ENCODE data around the gene PELI2.

PELI2 gene

DNA sequence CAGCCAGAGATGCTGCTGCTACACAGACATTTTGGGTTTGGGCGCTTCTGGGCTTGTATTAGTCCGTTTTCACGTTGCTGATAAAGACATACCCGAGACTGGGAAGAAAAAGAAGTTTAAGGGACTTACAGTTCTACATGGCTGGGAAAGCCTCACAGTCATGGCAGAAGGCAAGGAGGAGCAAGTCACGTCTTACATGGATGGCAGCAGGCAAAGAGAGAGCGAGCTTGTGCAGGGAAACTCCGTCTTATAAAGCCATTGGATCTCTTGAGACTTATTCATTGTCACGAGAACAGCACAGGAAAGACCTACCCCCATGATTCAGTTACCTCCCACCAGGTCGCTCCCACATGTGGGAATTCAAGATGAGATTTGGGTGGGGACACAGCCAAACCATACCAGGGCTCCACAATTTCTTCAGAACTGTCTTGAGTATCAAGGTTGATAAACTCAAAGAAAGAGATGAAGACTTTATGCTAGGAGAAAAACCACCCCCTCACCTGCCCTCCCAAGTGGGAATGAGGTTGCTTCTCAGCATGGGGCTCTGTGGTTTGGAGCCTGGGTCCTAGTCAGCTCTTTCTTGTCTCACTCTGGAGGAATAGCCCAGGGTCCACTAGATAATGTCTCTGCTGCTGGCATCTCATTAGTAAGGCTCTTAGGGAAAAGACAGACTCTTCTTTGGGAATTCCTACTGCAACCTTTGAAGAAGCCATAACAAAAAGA, 200.3 kb downstream of the PELI2 start:
- no peak for DNase-seq

DNA sequence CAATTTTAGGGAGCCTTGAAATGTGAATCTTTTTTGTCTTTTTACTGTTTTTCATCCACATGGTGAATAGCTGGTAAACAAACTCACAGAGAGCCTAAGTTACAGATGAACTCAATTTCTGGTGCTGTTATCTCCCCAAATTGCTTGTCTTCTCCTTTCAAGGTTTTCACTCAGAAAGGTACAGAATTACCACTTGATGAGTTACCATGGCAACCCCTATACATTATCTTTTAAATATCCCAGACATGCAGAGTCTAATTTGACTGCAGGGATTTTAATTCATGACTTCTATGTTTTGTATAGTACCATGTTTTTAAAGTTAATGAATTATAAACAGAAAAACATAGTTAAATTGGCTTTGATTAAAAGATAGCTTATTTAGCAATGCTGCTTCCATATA, 203.7 kb downstream of the PELI2 start:
- no peak for DNase-seq

DNA sequence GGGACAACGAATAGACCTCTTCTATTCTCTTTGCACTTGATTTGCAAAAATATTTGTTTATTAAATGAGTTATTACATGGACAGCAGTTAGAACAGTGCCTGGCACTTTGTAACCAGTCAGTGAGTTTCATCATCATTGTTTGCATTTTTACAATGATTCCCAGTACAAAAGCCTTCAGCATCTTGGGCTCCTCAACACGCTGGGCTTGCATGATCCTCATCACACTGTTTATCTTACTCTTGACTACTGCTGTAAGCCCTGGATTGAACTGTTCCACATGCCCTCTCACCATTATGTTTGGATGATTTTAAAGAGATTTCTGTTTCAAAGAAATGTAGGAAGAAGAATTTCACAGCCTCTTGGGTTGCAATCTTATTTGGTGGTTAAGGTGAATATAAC, 204.3 kb downstream of the PELI2 start:
- no peak for DNase-seq

DNA sequence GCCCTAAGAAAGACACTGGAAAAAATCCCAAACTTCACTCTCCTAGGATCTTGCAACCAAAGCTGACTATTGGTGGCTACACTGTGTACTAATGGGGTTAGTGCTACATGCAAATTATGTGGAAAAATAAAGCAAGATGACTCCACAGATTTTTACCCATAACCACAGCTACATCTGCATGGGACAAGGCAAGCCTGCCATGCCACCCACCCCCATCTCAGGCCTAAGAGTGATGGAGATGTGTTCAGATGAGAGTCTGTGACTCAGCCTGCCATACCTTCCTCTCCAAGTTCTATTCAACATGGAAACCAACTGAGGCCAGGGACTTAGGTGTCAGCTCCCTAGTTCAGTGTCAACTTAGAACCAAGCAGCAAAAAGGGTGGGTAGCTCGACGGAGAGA, 206.2 kb downstream of the PELI2 start:
- no peak for DNase-seq

DNA sequence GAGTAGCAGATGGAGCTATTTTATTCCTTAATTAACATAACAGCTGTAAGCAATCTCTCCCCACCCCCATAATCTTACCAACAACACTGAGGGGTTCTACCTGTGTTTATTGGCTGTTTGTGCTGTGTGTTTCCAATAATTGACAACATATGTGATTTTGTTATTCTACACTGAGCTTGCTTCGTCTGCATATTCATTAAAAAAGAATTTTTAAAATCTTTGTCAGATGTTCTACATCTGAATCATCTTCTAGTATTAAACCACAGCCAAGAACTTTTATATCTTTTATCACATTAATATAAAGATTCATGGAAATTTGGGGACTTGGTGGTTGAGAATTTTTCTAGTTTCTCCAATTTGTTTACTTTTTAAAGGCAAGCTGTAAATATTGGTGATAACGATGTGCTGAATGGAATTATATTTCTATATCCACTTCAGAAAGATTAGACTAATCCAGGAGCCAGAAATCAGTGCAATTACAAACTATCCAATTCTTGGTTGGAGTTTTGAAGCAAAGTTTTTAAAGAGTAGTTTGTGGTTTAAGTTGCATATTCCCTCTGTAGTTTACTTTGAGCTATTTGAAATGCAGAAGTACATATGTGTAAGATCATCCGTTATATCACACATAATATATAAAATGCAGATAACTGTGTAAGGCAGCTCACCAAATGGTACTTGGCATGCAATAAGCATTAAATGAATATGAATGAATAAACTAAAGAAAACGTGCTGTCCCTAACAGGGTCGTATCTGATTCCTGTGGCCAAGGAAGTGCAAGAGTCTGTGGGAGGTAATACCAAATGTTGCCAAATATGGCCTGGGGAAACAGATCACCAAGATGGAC, 206.9 kb downstream of the PELI2 start:
- no peak for DNase-seq

DNA sequence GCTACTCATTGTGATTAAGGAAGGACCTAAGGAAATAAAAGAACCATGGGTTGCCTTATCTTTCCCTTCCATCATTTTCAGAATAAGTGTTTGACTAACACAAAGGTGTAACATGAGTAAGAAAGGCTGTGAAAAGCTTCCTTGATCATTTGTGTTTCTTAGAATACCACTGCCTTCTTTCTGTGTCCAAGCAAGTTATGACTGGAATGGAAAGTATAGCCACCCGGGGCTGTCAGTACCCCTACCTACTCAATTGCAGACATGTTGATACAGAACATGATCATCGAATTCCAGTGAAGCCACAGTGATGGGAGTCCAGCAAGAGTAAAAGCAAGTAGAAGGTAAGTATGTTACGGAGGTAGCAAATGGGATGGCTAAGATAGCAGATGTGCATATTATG, 209.8 kb downstream of the PELI2 start:
- DNase-seq, result no peak

DNA sequence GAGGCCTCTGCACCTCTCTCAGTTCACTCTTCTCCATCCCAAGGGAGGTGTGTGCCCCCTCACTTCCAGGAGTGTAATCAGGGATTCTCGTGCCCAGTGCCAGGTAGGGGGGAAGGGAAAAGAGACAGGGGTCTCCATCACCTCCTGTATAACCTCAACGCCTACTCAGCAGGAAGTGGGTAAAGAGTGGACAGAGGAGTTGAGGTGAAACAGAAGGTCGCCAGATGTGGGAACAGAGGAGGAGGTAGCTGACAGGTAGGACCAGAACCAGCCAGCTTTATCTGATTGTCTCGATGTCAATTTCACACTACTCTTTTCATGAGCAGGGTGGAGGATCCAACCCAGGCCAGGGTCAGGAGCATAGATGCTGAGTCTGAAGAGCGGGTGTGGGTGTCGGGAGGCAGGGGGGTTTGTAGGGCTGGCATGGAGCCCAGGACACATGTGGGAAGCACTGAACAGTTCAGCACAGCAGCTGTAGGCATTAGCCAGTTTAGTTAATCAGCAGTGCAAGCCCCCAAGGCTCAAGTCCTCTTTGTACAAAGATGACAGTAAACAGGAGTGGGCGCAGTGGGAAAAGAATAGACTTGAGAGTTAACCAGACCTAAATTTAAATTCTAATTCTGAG, 213.5 kb downstream of the PELI2 start:
- DNase-seq, result no peak

DNA sequence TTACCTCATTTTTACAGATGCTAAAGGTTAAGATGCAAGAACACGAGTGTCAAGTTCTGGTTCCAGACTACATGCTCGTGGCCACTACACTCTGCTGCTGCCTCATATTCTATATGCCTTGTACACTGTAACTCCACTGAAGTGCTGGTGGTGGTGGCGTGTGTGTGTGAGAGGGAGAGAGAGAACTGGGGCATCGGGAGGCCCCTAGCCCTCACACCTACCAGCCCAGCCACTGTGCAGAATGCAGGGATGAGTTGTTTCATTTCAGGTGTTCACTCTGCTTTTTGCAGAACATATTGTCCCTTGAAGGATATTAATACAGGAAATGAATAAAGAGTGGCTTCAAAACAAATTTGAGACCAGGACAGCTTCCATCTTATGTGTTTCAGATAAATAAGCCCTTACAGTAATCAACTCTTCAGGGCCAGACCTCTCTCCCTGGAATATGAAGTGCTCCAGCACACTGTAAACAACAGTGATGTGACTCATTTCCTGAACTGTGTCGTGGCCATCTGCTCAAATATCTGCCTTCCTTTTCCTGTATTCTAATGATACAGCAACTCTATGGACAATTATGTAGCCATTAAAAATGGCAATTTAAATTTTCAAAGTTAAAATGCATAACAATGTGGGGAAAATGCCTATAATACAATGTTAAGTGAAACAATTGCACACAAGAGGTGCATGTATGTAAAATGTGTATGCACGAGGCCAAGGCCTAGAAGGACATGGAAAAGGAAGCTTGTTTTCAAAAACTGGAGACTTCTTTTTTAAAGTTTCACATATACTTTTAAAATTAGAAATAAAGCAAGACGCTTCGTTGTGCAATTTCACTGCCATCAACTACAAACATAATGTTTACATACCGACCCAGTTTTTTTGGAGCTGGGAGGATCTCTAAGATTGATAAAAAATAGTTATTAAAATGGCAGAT, 215.4 kb downstream of the PELI2 start:
- no peak for DNase-seq

DNA sequence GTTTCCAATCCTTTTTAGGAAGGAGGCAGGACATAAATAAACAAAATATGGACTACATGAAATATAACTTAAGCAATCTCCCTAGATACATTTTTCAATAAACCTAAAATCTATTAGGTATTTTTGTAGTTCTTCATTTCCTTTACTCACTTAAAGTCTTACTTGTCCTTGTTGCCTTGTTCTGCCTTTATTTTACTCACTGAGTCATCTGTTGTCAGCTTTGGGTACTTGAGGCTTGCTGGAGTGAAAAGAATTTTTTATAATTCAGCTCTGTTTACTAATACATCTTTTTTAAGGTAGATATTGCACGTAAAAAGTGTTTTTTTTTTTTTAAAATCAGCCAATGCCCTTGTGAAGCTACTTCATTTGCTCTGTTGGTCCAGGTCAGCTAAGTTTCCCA, 216.2 kb downstream of the PELI2 start:
- no peak for DNase-seq

DNA sequence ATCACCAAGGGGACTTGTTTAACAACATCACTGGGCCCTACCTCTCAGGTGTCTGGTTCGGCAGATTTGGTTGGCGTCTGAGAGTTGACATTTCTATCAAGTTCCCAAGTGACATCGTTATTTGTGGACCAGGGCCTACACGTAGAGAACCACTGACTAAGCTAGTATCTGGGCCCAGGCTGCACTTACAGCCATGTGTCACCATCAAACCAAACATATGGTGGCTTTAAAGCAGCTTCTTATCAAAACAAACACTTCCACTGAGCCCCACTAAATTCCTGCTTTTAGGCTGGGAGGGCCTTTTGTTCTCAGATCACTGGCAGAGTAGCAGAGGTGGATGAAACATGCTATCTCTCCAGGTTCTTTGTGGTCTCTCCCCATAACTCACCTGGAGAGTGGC, 220.5 kb downstream of the PELI2 start:
- DNase-seq, result no peak

DNA sequence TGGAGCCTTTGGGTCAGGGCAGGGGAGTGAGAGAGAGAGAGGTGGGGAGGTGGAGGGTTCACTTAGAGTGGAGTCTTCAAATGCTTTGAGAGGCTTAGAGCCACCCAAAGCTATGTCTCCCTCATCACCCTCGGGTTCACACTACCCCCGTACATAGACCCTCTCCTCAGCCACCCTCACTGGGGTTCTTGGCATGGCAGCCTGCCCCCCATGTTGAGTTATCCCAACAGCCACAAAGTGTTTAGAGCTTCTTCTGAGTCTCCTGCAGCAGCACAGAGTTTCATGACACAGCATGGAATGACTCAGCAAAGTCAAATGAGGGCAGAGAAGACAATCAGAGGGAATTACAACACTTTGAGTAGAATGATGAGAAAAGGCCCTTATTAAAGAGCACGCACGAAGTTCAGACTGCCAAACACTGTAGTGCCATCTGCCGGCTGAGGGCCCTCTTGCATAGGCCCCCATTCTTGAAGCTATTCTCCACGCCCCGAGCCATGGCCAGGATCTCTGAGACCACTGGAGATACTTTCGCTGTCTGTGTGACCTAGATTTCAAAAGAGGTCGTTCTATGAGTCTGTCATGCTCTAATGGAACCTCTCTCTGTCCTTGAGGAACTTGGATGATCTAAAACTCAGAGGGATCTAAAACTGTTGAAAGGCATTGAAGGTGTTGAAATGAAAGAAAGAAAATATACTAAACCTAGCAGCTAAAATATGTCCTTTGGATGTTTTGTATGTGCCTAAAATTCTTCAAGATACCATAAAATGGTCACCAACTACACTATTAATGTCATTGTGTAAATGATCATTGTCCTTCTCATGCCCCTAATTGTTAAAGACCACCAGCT, 221.9 kb downstream of the PELI2 start:
- peak; percentile 70 for DNase-seq

DNA sequence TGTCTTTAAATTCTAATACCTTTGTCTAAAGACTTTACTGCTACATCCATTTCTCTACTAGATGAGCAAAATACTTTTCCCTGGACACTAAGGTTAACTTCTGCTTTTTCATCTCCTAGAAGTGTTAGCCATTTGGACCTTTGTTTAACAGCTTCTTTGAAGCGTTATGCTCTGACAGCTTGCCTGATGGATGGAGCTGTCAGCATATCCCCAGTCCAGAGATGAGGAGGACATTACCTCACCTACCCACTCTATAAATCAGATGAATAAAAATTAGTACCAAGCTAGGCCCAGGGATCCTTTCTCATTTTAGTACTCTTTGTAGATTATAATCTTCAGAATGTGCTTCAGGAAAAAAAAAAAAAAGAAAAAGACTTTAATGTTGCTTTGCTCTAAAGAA, 222.7 kb downstream of the PELI2 start:
- DNase-seq, result no peak

DNA sequence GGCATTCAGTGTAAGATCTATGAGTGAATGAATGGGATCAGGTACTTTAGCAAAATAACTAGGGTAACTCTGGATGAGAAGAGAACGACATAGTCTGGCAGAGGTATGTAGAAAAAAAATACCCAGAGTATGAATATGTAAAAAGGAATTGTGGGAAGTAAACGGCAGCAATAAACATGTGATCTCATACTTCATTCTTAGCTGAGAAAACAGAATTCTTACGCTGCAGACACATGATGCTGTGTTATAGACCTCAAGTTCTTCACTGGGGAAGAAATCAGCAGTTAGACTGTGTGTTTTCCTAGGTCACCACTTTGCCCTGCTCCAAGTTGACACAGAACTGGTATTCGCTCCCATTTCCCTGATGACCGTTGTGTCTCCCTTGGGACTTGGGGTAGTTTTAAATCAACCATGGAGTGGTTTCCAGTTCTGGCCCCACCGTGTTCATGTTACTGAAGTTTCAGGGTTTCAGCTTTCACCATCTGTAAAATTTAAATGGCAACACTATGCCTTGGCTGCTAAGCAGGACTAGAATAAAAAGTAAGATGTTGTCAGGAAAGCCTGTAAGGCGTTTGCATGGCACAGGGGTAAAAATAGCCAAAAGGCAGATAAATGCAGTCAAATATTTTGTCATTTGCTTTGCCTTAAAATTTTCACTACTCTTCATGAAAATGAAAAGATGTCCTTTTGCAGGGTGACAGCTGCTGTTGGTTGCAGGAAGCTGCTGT, 223.7 kb downstream of the PELI2 start:
- no peak for DNase-seq

DNA sequence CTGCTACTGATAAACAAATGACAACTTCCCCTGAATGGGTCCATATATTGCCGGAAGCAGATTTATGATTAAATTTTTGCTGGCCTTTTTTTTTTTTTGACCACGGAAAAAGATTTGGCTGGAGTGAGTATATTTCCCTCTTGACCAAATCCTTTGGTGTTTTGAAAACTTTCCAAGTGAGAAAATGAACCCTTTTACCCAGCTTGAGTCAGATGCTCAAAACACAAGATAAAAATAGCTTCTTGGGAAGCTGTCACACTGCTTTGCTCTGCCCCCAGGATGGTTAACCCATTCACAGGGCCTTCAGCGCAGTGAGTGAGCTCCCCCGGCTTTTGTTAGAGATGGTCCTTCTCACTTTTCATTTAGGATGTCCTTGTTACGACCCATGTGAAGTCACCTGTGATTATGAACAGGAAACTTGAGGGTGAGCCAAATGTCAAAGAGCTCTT, 224.3 kb downstream of the PELI2 start:
- DNase-seq, result no peak

DNA sequence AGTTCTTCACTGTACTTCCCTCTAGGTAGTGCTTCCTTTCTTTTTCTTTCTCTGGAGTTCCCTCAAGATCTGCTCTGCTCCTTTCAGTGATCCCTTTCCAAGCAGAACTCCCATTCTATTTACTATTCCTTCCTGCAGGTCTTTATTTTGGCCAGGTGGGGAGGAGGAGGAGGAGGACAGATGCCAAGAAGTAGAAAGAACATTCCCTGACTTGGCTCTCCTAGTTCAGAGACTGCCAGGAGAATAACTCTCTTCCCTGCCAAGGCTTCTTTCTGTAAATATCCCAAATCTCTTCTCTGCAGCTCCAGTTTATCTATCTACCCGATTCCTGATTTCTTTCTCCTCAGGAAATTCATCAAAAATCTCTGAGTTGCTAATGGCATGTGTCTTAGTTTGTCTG, 231.7 kb downstream of the PELI2 start:
- no peak for DNase-seq

Data from activated CD4-positive, alpha-beta T cell treated with anti-CD3 and anti-CD28 coated beads for 48 hours (primary cell).